GM18867 (cell line): Measurements from ENCODE around the gene CLDN19.
"Not testable (repeated sequence)": the region's sequence is repeated elsewhere in the genome, so short reads cannot be mapped to it uniquely, and the experiment has no call there.

Experiments
- ATAC-seq: cut with Tn5 transposase; IDR thresholded peaks from one replicate; pipeline ENCODE4 v1.9.1; 2021; ENCODE audit warnings: mild to moderate bottlenecking, moderate library complexity; ENCODE audit not compliant: unreplicated experiment

The CLDN19 gene

DNA sequence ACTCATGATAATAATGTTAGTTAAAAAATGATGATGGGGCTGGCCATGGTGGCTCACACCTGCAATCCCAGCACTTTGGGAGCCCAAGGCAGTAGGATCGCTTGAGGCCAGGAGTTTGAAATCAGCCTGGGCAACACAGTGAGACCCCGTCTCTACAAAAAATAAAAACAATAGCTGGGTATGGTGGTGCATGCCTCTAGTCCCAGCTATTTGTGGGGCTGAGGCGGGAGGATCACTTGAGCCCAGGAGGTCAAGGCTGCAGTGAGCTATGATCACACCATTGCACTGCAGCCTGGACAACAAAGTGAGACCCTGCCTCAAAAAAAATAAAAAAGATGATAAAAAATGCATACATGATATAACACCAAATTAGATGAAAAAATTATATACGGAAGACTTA lies 21.5 kb upstream of the CLDN19 start:
- no peak for ATAC-seq

DNA sequence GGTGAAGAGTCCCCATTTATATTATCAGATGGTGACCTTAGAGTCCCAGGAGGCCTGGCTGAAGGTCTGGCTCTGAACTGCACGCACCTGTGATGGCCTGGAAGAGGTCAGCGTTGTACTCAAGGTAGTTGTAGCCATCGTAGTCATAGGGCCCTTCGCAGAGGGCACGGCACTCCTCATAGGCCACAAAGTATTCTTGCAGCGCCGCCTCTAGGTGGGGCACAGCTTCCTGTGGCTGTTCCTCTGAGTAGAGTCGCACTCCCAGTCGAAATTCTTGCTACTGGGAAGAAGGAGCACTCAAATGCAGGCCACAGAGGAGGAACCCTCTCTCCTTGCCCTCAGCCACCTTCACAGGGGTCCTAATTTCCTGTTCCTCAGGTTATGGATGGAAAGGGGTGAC lies 19.1 kb upstream of the CLDN19 start:
- ATAC-seq, result no peak

- ATAC-seq, result no peak
Observed at GRCh38 chr1:42758641-42759040, 18.6 kb upstream of the CLDN19 start.

DNA sequence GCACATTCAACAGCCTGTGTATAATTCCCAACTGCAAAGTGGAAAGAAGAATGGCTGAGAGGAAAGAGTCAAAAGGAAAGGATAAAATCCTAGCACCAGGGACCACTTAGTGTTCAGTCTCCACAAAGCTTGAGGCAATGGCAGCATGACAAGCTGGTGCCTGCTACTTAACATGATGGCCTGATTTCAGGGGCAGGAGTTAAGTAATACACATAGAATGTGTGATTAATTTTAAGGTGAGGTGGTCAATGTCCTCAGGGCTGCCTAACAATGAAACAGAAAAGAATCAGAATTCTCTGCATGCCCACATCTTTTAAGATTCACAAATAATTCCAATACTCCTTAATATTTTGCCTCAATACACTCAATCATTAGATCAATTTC lies 17.8 kb upstream of the CLDN19 start:
- no peak for ATAC-seq

DNA sequence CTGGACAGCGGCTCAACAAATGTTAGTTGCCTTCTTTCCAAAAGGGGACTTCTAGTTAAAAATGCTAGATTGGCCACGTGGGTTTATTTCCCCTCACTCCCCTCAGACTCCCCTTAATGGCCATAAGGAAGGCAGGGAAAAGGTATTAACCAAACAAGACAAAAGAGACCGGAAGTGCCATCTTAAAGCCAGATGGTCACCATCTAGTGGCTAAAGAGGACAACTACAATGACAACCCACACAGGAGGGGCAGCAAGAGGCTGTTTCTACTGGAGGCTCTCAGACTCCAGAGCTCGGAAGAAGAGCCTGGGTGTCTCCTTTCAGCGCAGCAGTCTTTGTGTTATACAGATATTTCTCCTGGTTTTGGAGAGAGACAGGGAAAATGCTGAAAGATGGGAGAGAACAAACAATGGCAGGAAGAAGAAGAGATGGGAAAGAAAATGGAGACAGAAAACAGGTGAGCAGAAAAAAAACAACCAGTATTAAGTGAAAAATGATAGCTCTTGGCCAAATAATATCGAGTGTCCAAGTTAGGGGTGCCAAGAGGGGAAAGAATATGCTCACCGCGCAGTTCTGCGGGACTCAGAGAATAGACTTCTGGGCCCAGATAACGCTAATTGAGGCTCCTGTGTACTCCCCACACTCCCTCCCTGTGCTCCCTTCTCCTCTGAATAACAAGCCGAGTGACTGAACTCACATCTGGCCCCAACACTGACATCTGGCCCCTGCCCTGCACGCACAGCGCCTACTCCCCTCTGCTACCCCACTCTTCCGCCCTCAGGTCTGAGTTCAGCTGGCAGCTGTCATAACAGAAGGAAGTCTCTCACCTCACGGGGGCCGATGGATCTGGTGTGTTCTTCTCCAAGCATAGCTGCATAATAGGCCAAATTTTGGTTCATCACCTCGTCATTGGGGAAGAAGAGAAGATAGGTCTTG lies 17.2 kb upstream of the CLDN19 start:
- ATAC-seq, result no peak

- ATAC-seq, result no peak
Observed at GRCh38 chr1:42753070-42753469, 13.0 kb upstream of the CLDN19 start.

- ATAC-seq, result no peak
Observed at GRCh38 chr1:42752284-42752683, 12.2 kb upstream of the CLDN19 start.

DNA sequence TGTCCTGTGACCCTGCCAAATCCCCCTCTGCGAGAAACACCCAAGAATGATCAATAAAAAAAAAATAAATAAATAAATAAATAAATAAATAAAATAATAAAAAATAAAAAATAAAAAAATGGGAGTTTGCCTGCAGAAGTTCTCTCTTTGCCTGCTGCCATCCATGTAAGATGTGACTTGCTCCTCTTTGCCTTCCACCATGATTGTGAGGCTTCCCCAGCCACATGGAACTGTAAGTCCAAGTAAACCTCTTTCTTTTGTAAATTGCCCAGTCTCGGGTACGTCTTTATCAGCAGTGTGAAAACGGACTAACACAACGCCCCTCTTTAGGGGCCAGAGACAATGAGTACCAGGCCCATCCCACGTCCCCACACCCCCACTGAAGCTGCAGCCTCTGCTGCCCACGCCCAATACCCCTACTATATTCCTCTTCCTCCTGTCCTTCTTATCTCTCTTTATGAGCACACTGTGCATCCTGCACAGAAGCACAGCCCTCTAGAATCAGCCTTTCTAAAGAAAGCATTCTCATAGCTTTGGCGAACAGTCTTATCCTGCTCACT lies 11.6 kb upstream of the CLDN19 start:
- not testable (repeated sequence) for ATAC-seq

DNA sequence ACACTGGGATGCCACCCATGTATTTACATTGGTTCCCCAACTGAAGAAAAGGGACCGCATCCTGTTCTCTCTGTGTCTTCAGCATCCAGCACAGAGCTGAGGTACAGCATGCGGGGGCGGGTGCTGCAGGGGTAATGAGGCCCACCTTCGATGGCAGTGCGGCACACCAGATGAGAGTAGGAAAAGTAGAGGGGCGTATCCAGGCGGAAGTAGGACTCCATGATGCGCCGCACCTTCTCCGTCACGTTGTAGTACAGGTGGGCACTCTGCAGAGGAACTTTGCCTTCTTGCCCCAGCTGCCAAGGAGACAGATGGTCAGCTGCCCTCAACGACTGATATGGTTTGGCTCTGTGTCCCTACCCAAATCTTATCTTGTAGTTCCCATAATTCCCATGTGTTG lies 10.0 kb upstream of the CLDN19 start:
- no peak for ATAC-seq

DNA sequence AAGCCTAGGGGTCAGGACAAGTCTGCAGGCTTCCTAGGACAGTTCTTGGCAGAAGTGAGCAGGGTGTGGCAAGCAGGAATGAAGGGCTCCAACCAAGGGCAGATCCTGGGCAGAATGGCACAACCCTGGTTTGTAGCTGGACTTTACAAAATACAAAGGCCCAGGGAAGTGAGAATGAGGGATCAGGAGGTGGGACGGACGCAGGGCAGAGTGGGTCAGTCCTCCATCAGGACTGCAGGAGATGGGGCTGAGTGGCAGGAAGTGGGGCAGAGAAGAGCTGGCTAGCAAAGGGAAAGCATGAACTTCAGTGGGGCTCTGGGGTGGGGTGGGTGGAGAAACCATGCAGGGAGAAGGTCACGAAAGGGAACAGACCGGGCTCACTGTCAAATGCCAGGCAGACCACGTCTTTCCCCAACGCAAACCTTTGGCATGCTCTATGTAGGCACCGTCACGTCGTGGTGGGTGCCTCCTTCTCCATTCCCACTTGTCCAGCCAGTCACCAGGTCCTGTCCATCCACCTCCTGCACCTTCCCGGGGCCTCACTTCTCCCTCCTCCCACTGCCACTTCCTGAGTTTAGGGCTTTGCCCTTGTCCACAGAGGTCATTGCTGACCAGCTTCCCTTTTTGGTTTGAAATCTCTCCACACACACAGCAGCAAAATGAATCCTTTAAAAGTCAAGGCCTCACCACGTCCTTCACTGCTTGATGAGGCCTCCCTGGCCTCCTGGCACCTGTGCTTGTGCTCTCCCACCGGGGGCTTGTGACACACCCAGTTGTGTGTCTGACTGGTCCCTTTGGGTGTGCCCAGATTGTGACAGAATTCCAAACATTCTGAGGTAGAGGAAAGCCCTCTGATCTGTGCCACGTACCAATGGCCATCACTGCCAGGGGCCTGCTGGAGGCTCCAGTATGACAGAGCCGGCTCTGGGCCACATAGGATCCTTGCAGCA lies 8.7 kb upstream of the CLDN19 start:
- ATAC-seq, result no peak

DNA sequence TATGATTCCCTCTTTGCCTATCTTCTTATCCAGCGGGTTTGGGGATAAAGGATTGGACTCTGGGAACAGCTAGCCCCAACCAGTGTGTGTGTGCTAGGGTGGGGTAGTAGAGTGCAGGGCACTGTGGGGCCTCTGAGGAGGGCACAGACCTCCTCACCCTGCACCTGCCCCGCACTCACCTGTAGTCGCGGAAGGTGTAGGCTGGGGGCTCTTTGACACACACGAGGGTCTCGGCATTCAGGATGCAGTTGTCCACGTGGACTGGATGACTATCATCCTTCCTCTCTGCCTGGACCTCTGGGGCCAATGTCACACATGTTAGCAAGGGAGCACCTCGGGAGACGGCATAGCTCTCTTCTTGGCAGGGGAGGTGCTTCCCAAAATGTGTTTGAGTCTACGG lies 8.0 kb upstream of the CLDN19 start:
- no peak for ATAC-seq

GRCh38 chr1:42747125-42747524 lies 7.1 kb upstream of the CLDN19 start:
- no peak for ATAC-seq

GRCh38 chr1:42746436-42747105 lies 6.5 kb upstream of the CLDN19 start:
- ATAC-seq, result no peak

DNA sequence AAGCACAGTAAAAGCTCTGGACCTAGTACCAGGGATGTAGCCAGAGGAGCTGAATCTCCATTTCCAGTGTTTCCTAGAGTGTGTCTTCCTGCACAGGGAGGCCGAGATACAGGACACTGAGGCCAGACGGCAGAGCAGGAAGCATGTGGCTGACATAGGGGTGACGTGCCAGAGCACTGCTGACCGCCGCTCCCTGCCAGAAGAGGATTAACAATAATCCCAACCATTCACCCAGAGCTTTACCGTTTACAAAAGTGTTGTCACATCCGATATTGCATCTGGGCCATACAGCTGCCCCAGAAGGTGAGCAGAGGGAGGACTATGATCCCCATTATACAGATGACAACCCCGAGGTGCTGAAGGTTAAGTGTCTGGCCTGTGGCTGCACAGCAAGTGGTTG lies 5.8 kb upstream of the CLDN19 start:
- no peak for ATAC-seq

- ATAC-seq, result no peak
Observed at GRCh38 chr1:42744148-42744413, 4.0 kb upstream of the CLDN19 start.

GRCh38 chr1:42743317-42744147 lies 3.5 kb upstream of the CLDN19 start:
- no peak for ATAC-seq

GRCh38 chr1:42742617-42743316 lies 2.7 kb upstream of the CLDN19 start:
- ATAC-seq, result no peak

- no peak for ATAC-seq
Observed at GRCh38 chr1:42742141-42742540, 2.1 kb upstream of the CLDN19 start.

DNA sequence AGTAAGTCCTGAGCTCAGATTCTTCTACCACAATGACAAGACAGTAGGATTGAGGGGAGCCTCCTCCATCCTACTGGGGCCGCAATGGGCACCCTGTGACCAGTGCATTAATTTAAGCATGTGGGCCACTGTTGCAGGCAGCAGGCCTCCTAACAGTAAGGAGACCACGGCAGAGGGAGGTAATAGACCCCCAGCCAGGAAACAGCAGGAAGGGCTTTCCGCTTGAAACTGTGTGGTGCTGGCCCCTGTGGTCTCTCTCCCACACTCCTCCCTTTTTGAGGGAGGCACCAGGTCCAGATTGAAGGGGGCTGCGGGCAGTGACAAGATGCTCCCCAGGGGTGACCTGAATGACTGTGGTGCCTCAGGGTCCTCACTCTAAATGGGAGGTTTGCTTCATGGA lies 1.7 kb upstream of the CLDN19 start:
- no peak for ATAC-seq
